Transverse colon (tissue), 4 donors: ENCODE data around the gene GREM2.

Experiments used
- CTCF ChIP-seq, 5 experiments: fragments of 200-600 bp in 3 of 5; fragments of 450-650 bp in 2 of 5; sonication (generic) in 3 of 5; IDR thresholded peaks; 1 replicate in 2 of 5; 2 replicates in 3 of 5; pipeline ENCODE4 v1.5.1; 2016 to 2017; ENCODE audit warnings: antibody characterized with exemption in 5 of 5, inconsistent platforms in 3 of 5, mild to moderate bottlenecking in 2 of 5, moderate library complexity in 1 of 5
- EP300 ChIP-seq: sonication (generic); formaldehyde crosslinking; IDR thresholded peaks from one replicate; pipeline ENCODE4 v1.6.1; 2017; ENCODE audit warnings: antibody characterized with exemption, low read depth
- POLR2A ChIP-seq: fragments of 450-650 bp; IDR thresholded peaks from one replicate; pipeline ENCODE4 v1.6.1; 2016; ENCODE audit warnings: antibody characterized with exemption, mild to moderate bottlenecking, moderate library complexity
- POLR2AphosphoS5 ChIP-seq, 3 donors: sonication (generic); formaldehyde crosslinking; IDR thresholded peaks; one replicate each; pipeline ENCODE4 v1.6.1; 2016; ENCODE audit warnings: antibody characterized with exemption in 3 of 3

- TF ChIP-seq POLR2A (no peak), CTCF (IDR thresholded peaks at IDR 0.05) (no peak), EP300 (no peak), POLR2AphosphoS5 (IDR thresholded peaks at IDR 0.05) (no peak)
These were observed 32.8 kb upstream of the GREM2 start for GRCh38 chr1:240644732-240645131.
